ENCODE results near the gene SMAD9.

GRCh38 chr13:36839281-36839680, 80.8 kb downstream of the SMAD9 start:
- TF ChIP-seq MAFK (IDR thresholded peaks at IDR 0.05; ENCODE audit: low read length): no peak
- no peak for TF ChIP-seq ZNF785 (CRISPR knock-in tag; IDR thresholded peaks at IDR 0.05)
- no peak for TF ChIP-seq CREM (IDR thresholded peaks at IDR 0.05; ENCODE audit: low read depth)

Measured in K562 (cell line).